Lung (tissue), 5 donors: ENCODE results near the gene GOLGA8S. TPM values are rescaled to one million over a fixed set of nuclear protein-coding genes. Genes with fewer than 3 reads are reported as not detected.

Source experiments
- polyA plus RNA-seq, 2 donors: library from polyadenylated mRNA; stranded (reverse); fragments of 200-250 nt; gene quantifications; one replicate each; pipeline ENCODE4 v1.2.1, GENCODE V29; 2013
- small RNA-seq: library from RNA; depleted of rRNA; stranded (forward); fragments of <200 nt; gene quantifications from one replicate; pipeline ENCODE3, GENCODE V24; 2014; ENCODE audit warnings: low replicate concordance
- total RNA-seq, 2 donors: library from RNA; depleted of rRNA in 1 of 2; stranded (reverse); fragments of >200 nt in 1 of 2; gene quantifications; one replicate each; pipeline ENCODE4 v1.2.1, GENCODE V29; 2014 to 2021
- donor health status: Bipolar disorder and iron deficiency.
- donor health status: healthy.
- donor health status: DM: yes; HTN: yes; CAD: no.

GOLGA8S gene
- total and polyA plus RNA-seq, 4 donors, result 0.05 to 0.40 (median 0.16) TPM

Small RNA genes within 50 kb of the gene (small RNA-seq; reads per million reads assigned to genes)
- gene RN7SL536P, result not detected

Other genes starting within 250 kb of the GOLGA8S start
- not detected for gene GOLGA6L1, start 217.9 kb upstream of the GOLGA8S start, total RNA-seq
- gene GOLGA6L1, start 217.9 kb upstream of the GOLGA8S start, polyA plus RNA-seq, result not detected
- not detected for gene GOLGA6L26, start 20.6 kb upstream of the GOLGA8S start, total RNA-seq
- not detected for gene GOLGA6L26, start 20.6 kb upstream of the GOLGA8S start, polyA plus RNA-seq
- not detected for gene GOLGA6L2, start 92.5 kb downstream of the GOLGA8S start, total RNA-seq
- gene GOLGA6L2, start 92.5 kb downstream of the GOLGA8S start, polyA plus RNA-seq, result not detected
- gene MKRN3, start 210.9 kb downstream of the GOLGA8S start, total RNA-seq, result not detected
- gene MKRN3, start 210.9 kb downstream of the GOLGA8S start, polyA plus RNA-seq, result under 1 TPM; 0.30 to 0.40 TPM